OCI-LY3 (cell line): ENCODE results near the gene JAZF1.

Experiments used
- H2AFZ ChIP-seq: fragments of 200-600, 300-600 bp; shearing (Covaris generic); 2 replicates; pipeline ENCODE4 v1.6.0; 2014; ENCODE audit warnings: antibody characterized with exemption, low read depth, low read length
- H3K27ac ChIP-seq: fragments of 200-600, 300-600 bp; sonication (generic); 2 replicates; pipeline ENCODE4 v1.5.1; 2014; ENCODE audit warnings: mild to moderate bottlenecking, low read length, moderate library complexity, mixed read lengths
- H3K27me3 ChIP-seq: fragments of 200-600, 300-600 bp; sonication (generic); 2 replicates; pipeline ENCODE4 v1.6.1; 2014; ENCODE audit warnings: low read depth, low read length, mixed read lengths
- H3K36me3 ChIP-seq: fragments of 200-600, 300-600 bp; sonication (generic); replicated peaks from 2 replicates; pipeline ENCODE3; 2014; ENCODE audit warnings: low read depth, low read length, mixed read lengths
- H3K4me1 ChIP-seq: fragments of 300-600, 200-600 bp; sonication (generic); 2 replicates; pipeline ENCODE4 v1.6.1; 2014; ENCODE audit warnings: low read length, mixed read lengths
- H3K4me2 ChIP-seq: fragments of 200-600, 300-600 bp; sonication (generic); 2 replicates; pipeline ENCODE4 v1.6.1; 2014; ENCODE audit warnings: low read length, mixed read lengths
- H3K4me3 ChIP-seq: fragments of 300-600, 200-600 bp; sonication (generic); 2 replicates; pipeline ENCODE4 v1.5.1; 2014; ENCODE audit warnings: antibody characterized with exemption, mild to moderate bottlenecking, low read length, moderate library complexity
- H3K79me2 ChIP-seq: fragments of 300-600, 200-600 bp; shearing (Covaris generic); 2 replicates; pipeline ENCODE4 v1.6.1; 2014; ENCODE audit warnings: mild to moderate bottlenecking, low read length, mixed read lengths
- H3K9ac ChIP-seq: fragments of 300-600, 200-600 bp; shearing (Covaris generic); 2 replicates; pipeline ENCODE4 v1.6.0; 2014; ENCODE audit warnings: mild to moderate bottlenecking, low read length, moderate library complexity
- H3K9me3 ChIP-seq: fragments of 200-600, 300-600 bp; shearing (Covaris generic); 2 replicates; pipeline ENCODE4 v1.6.1; 2014; ENCODE audit warnings: low read length, mixed read lengths; ENCODE audit not compliant: insufficient read depth
- H4K20me1 ChIP-seq: fragments of 200-600, 300-600 bp; sonication (generic); 2 replicates; pipeline ENCODE4 v1.6.1; 2016; ENCODE audit warnings: low read length, mixed read lengths; ENCODE audit not compliant: insufficient read depth
- EZH2phosphoT487 ChIP-seq: fragments of 200-600 bp; shearing (Covaris generic); IDR thresholded peaks from 2 replicates; pipeline ENCODE4 v1.6.1; 2018; ENCODE audit warnings: antibody characterized with exemption, mixed run types, low read depth
- TF ChIP-seq, protein P1 (sequence below): fragments of 200-600, 300-600 bp; sonication (generic); IDR thresholded peaks from 2 replicates; pipeline ENCODE4 v1.5.1; 2014; ENCODE audit warnings: antibody characterized with exemption, low read length, low read depth

JAZF1 gene

DNA sequence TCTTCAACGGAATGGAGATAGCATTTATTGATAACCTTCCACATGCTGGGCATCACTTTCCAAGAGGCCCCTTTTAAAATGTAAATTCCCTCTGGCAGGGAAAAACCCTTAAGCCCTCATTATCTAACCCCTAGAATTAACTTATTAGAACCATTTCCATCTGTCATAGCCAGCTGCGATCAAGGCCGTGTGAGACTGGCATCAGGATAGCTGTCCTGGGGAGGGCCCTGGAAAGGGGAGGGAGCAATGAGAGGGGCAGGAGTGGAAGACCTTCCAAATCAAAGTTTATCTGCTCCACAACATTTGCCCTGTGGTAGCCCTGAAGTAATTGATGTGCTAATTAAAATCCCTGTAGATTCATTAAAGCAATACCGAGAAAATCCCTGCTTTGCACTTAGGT is 45.0 kb upstream of the JAZF1 start:
- no peaks in the 10 kb centered on the region for H3K36me3 ChIP-seq
- no peaks in the 10 kb centered on the region for H3K9me3 ChIP-seq
- no peak overlapping the region for H3K9ac ChIP-seq
- no peaks in the 10 kb centered on the region for H4K20me1 ChIP-seq
- no peaks in the 10 kb centered on the region for H3K79me2 ChIP-seq
- H3K27ac ChIP-seq: no peak overlapping the region
- H3K4me1 ChIP-seq: no peaks in the 10 kb centered on the region
- TF ChIP-seq, protein P1, sequence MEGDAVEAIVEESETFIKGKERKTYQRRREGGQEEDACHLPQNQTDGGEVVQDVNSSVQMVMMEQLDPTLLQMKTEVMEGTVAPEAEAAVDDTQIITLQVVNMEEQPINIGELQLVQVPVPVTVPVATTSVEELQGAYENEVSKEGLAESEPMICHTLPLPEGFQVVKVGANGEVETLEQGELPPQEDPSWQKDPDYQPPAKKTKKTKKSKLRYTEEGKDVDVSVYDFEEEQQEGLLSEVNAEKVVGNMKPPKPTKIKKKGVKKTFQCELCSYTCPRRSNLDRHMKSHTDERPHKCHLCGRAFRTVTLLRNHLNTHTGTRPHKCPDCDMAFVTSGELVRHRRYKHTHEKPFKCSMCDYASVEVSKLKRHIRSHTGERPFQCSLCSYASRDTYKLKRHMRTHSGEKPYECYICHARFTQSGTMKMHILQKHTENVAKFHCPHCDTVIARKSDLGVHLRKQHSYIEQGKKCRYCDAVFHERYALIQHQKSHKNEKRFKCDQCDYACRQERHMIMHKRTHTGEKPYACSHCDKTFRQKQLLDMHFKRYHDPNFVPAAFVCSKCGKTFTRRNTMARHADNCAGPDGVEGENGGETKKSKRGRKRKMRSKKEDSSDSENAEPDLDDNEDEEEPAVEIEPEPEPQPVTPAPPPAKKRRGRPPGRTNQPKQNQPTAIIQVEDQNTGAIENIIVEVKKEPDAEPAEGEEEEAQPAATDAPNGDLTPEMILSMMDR: no peak
- TF ChIP-seq EZH2phosphoT487: no peak
- H3K4me3 ChIP-seq: no peak overlapping the region
- H2AFZ ChIP-seq: no peak overlapping the region
- H3K27me3 ChIP-seq: no peaks in the 10 kb centered on the region
- no peak overlapping the region for H3K4me2 ChIP-seq

DNA sequence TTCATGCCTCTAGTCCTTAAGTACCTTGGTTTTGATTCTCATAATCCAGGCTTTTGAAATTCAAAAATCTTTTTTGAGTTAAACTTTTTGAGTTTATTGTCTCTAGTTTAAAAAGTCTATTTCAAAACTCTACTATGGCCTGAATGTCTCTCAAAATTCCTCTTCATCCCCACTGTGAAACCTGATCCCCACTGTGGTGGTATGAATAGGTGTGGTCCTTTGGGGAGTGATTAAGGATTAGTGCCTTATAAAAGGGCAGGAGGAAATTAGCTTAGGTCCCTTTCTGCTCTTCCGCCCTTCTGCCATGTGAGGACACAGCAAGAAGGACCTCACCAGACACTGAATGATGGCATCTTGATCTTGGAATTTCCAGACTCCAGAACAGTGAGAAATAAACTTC is 44.1 kb upstream of the JAZF1 start:
- Histone ChIP-seq H3K4me3 (no peak overlapping the region), H3K9me3 (no peaks in the 10 kb centered on the region), H3K4me1 (no peaks in the 10 kb centered on the region), H3K9ac (no peak overlapping the region), H3K79me2 (no peaks in the 10 kb centered on the region), H4K20me1 (no peaks in the 10 kb centered on the region), H3K27me3 (no peaks in the 10 kb centered on the region; the same call in 1 of the 2 replicates), H3K27ac (no peak overlapping the region), H3K4me2 (no peak overlapping the region), H3K36me3 (no peaks in the 10 kb centered on the region), H2AFZ (no peak overlapping the region)
- TF ChIP-seq, protein P1: no peak
- no peak for TF ChIP-seq EZH2phosphoT487

DNA sequence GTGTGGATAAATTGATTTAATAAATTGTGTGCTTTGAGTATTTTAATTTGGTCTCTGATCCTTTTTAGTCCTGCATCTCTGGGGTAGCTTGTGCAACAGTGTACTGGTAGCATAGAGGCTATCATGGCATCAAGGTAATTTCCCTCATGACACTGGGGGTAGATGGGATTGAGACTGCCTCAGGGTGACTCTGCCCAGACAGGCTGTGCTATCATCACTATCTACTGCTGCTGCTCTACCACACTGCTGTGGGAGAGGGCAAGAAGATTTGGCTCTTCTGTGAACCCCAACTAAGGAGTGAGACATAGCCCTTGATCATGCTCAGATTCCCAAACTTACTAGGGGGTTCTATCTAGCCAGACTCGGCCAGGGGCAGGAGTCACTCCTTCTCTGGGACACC is 43.6 kb upstream of the JAZF1 start:
- Histone ChIP-seq H3K9me3 (no peaks in the 10 kb centered on the region), H3K27me3 (peaks cover 4% of the 10 kb centered on the region; the same call in 1 of the 2 replicates), H3K9ac (no peak overlapping the region), H3K4me3 (no peak overlapping the region), H3K27ac (no peak overlapping the region), H3K4me2 (no peak overlapping the region), H4K20me1 (no peaks in the 10 kb centered on the region), H3K79me2 (no peaks in the 10 kb centered on the region), H2AFZ (no peak overlapping the region), H3K4me1 (no peaks in the 10 kb centered on the region), H3K36me3 (no peaks in the 10 kb centered on the region)
- TF ChIP-seq, protein P1: no peak
- TF ChIP-seq EZH2phosphoT487: no peak

DNA sequence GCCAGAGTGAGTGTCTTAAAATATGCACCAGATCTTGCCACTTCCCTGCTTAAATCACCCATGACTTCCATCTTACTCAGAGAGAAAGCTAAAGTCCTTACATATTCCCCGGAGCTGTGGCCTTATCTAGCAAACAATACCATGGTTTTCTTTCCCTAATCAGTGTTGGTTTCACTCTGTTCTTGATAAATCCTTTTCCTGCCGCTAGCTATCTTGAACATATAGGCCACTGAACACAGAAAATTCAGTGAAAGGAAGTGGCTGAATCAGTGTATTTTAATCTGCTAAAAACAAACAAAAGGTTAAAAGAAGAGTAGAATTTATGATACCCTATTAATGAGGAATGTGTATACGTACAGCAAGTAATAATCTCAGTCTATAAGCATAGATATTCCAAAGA is 42.0 kb upstream of the JAZF1 start:
- no peak overlapping the region for H3K9ac ChIP-seq
- H3K36me3 ChIP-seq: no peaks in the 10 kb centered on the region
- H3K4me2 ChIP-seq: no peak overlapping the region
- H3K4me3 ChIP-seq: no peak overlapping the region
- no peaks in the 10 kb centered on the region for H3K4me1 ChIP-seq
- H3K27ac ChIP-seq: no peak overlapping the region
- no peak overlapping the region for H2AFZ ChIP-seq
- H3K27me3 ChIP-seq: peaks cover 5% of the 10 kb centered on the region; the same call in 1 of the 2 replicates
- no peaks in the 10 kb centered on the region for H4K20me1 ChIP-seq
- H3K9me3 ChIP-seq: no peaks in the 10 kb centered on the region
- TF ChIP-seq, protein P1: no peak
- TF ChIP-seq EZH2phosphoT487: no peak
- no peaks in the 10 kb centered on the region for H3K79me2 ChIP-seq
